ENCODE results near the gene TMEM151B. TPM values are rescaled to one million over a fixed set of nuclear protein-coding genes. Genes with fewer than 3 reads are reported as not detected.
A peak's percentile ranks its signal among the peaks of the same experiment; 100 is the strongest.

TMEM151B gene
- total and polyA plus RNA-seq, 9 of the 15 experiments (the other 6 are each of a cell fraction or from before 2014, with no cell fraction given) = not detected

GRCh38 chr6:44223319-44224028 is 46.8 kb upstream of the TMEM151B start, which contains the start of gene SLC29A1 (continued):
- TF ChIP-seq E2F8 (IDR thresholded peaks at IDR 0.05; ENCODE audit: low read depth, partially characterized antibody) (no peak), GATAD2B (IDR thresholded peaks at IDR 0.05; ENCODE audit: borderline replicate concordance) (no peak), ETS2 (tag; IDR thresholded peaks at IDR 0.05; ENCODE audit: borderline replicate concordance, poor library complexity, severe bottlenecking) (no peak), MEF2D (tag; conservative IDR thresholded peaks at IDR 0.05; ENCODE audit: low read depth) (no peak), KDM1A (IDR thresholded peaks at IDR 0.05) (peak in 1 of 2 experiments; percentile 29; a peak in 1 of 4 replicates), FOXK2 (conservative IDR thresholded peaks at IDR 0.05 in 1 of 2, IDR thresholded peaks at IDR 0.05 in 1 of 2; ENCODE audit: low read depth in 2 of 2) (no peak), RFX7 (CRISPR knock-in tag; IDR thresholded peaks at IDR 0.05) (no peak), IFI16 (CRISPR knock-in tag; IDR thresholded peaks at IDR 0.05) (no peak), MYC (IDR thresholded peaks at IDR 0.05; ENCODE audit: low read depth, low read length) (peak; percentile 93), MYC (CRISPR knock-in tag; IDR thresholded peaks at IDR 0.05; ENCODE audit: borderline replicate concordance, low read depth) (no peak), NCOA1 (IDR thresholded peaks at IDR 0.05; ENCODE audit: low read depth) (no peak), ARID2 (IDR thresholded peaks at IDR 0.05) (no peak), PHB2 (IDR thresholded peaks at IDR 0.05; ENCODE audit: low read depth) (no peak), ATF7 (IDR thresholded peaks at IDR 0.05) (0 out of 2 replicates have a peak, but pooled peaks have one; percentile 1), POLR2H (tag; IDR thresholded peaks at IDR 0.05; ENCODE audit: low read depth) (no peak), RBM14 (IDR thresholded peaks at IDR 0.05; ENCODE audit: borderline replicate concordance, insufficient read depth, low read depth, low read length) (no peak), ZFPM2 (CRISPR knock-in tag; IDR thresholded peaks at IDR 0.05) (no peak), POLR2B (IDR thresholded peaks at IDR 0.05; ENCODE audit: low read depth, partially characterized antibody) (no peak), GABPB2 (CRISPR knock-in tag; conservative IDR thresholded peaks at IDR 0.05) (no peak)
- TF ChIP-seq, protein P1, sequence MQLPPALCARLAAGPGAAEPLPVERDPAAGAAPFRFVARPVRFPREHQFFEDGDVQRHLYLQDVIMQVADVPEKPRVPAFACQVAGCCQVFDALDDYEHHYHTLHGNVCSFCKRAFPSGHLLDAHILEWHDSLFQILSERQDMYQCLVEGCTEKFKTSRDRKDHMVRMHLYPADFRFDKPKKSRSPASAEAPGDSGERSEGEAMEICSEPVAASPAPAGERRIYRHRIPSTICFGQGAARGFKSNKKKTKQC (CRISPR knock-in tag; IDR thresholded peaks at IDR 0.05) = peak; percentile 85; the same call in 1 of the 2 replicates
- TF ChIP-seq, protein P2, sequence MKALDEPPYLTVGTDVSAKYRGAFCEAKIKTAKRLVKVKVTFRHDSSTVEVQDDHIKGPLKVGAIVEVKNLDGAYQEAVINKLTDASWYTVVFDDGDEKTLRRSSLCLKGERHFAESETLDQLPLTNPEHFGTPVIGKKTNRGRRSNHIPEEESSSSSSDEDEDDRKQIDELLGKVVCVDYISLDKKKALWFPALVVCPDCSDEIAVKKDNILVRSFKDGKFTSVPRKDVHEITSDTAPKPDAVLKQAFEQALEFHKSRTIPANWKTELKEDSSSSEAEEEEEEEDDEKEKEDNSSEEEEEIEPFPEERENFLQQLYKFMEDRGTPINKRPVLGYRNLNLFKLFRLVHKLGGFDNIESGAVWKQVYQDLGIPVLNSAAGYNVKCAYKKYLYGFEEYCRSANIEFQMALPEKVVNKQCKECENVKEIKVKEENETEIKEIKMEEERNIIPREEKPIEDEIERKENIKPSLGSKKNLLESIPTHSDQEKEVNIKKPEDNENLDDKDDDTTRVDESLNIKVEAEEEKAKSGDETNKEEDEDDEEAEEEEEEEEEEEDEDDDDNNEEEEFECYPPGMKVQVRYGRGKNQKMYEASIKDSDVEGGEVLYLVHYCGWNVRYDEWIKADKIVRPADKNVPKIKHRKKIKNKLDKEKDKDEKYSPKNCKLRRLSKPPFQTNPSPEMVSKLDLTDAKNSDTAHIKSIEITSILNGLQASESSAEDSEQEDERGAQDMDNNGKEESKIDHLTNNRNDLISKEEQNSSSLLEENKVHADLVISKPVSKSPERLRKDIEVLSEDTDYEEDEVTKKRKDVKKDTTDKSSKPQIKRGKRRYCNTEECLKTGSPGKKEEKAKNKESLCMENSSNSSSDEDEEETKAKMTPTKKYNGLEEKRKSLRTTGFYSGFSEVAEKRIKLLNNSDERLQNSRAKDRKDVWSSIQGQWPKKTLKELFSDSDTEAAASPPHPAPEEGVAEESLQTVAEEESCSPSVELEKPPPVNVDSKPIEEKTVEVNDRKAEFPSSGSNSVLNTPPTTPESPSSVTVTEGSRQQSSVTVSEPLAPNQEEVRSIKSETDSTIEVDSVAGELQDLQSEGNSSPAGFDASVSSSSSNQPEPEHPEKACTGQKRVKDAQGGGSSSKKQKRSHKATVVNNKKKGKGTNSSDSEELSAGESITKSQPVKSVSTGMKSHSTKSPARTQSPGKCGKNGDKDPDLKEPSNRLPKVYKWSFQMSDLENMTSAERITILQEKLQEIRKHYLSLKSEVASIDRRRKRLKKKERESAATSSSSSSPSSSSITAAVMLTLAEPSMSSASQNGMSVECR (CRISPR knock-in tag; IDR thresholded peaks at IDR 0.05) = peak; percentile 75

Measured in K562 (cell line).